ENCODE data around the gene HRNR. TPM values are rescaled to one million over a fixed set of nuclear protein-coding genes. Genes with fewer than 3 reads are reported as not detected.

Gene HRNR
- total and polyA plus RNA-seq, 9 donors: not detected

GRCh38 chr1:152244576-152245273, 20.7 kb upstream of the HRNR start:
- DNase-seq: no peak
- Histone ChIP-seq H3K4me1 (ENCODE audit: insufficient read depth) (no peaks in the 10 kb centered on the region), H3K4me3 (no peak overlapping the region), H3K27ac (no peak overlapping the region), H3K27me3 (no peaks in the 10 kb centered on the region), H3K9me3 (no peaks in the 10 kb centered on the region), H3K36me3 (no peaks in the 10 kb centered on the region)
- intact Hi-C loops (cut with DNase I): no loop called here
- no peak for TF ChIP-seq EP300 (IDR thresholded peaks at IDR 0.05)
- no peak for TF ChIP-seq POLR2A (IDR thresholded peaks at IDR 0.05)
- TF ChIP-seq CTCF (IDR thresholded peaks at IDR 0.05): no peak
- WGBS, 3 donors: 72 to 85% (median 84%) methylated on average over 2 of the region's 2 CpGs

GRCh38 chr1:152237093-152237492, 13.1 kb upstream of the HRNR start:
- 85 to 90% (median 86%) methylated on average over 1 of the region's 1 CpG for WGBS, 3 donors
- no peaks in the 10 kb centered on the region for H3K27me3 ChIP-seq
- H3K4me3 ChIP-seq: no peak overlapping the region
- DNase-seq: no peak
- TF ChIP-seq POLR2A (IDR thresholded peaks at IDR 0.05) (no peak), CTCF (IDR thresholded peaks at IDR 0.05) (no peak), EP300 (IDR thresholded peaks at IDR 0.05) (no peak)
- H3K27ac ChIP-seq: no peak overlapping the region
- intact Hi-C loops (cut with DNase I): no loop called here
- no peaks in the 10 kb centered on the region for H3K4me1 ChIP-seq (ENCODE audit: insufficient read depth)
- H3K9me3 ChIP-seq: no peaks in the 10 kb centered on the region
- H3K36me3 ChIP-seq: no peaks in the 10 kb centered on the region

GRCh38 chr1:152228831-152229230, 4.8 kb upstream of the HRNR start:
- no peak overlapping the region for H3K27ac ChIP-seq
- H3K9me3 ChIP-seq: no peaks in the 10 kb centered on the region
- WGBS, 3 donors: 72 to 84% (median 82%) methylated on average over 3 of the region's 3 CpGs
- no peak overlapping the region for H3K4me3 ChIP-seq
- H3K36me3 ChIP-seq: no peaks in the 10 kb centered on the region
- intact Hi-C loops (cut with DNase I): no loop called here
- no peaks in the 10 kb centered on the region for H3K27me3 ChIP-seq
- no peak for DNase-seq
- TF ChIP-seq EP300 (IDR thresholded peaks at IDR 0.05): no peak
- no peak for TF ChIP-seq CTCF (IDR thresholded peaks at IDR 0.05)
- TF ChIP-seq POLR2A (IDR thresholded peaks at IDR 0.05): no peak
- H3K4me1 ChIP-seq (ENCODE audit: insufficient read depth): no peaks in the 10 kb centered on the region

- Histone ChIP-seq H3K27me3 (no peaks in the 10 kb centered on the region), H3K36me3 (no peaks in the 10 kb centered on the region), H3K4me1 (ENCODE audit: insufficient read depth) (no peaks in the 10 kb centered on the region), H3K4me3 (no peak overlapping the region), H3K9me3 (no peaks in the 10 kb centered on the region), H3K27ac (no peak overlapping the region)
- no peak for DNase-seq
- WGBS, 3 donors: 87 to 95% (median 89%) methylated on average over 1 of the region's 1 CpG
- TF ChIP-seq EP300 (IDR thresholded peaks at IDR 0.05) (no peak), POLR2A (IDR thresholded peaks at IDR 0.05) (no peak), CTCF (IDR thresholded peaks at IDR 0.05) (no peak)
- intact Hi-C loops (cut with DNase I): no loop called here
Observed at GRCh38 chr1:152227310-152227928, 3.4 kb upstream of the HRNR start.

Data from ovary (tissue), 9 donors.